GM23338 (cell line): Measurements from ENCODE around the gene MAFB. TPM values are rescaled to one million over a fixed set of nuclear protein-coding genes. Genes with fewer than 3 reads are reported as not detected.

Experiments
- ATAC-seq: fragments of 200-7000 bp; cut with Tn5 transposase; 3 replicates; pipeline ENCODE4 v1.9.1; 2020
- DNase-seq: peaks from one replicate; pipeline ENCODE4 v3.0.0-alpha.2; 2015; ENCODE audit warnings: low spot score
- H2AFZ ChIP-seq: fragments of 200-600 bp; sonication (generic); 2 replicates; pipeline ENCODE4 v1.8.0; 2016; ENCODE audit warnings: antibody characterized with exemption, mild to moderate bottlenecking, moderate library complexity
- H3F3A ChIP-seq: fragments of 200-600 bp; sonication (generic); replicated peaks from 2 replicates; pipeline ENCODE4 v1.8.0; 2017; ENCODE audit warnings: antibody characterized with exemption, mixed run types, low read depth
- H3K27ac ChIP-seq: fragments of 200-600 bp; sonication (generic); 2 replicates; pipeline ENCODE4 v1.6.1; 2016; ENCODE audit warnings: low read depth
- H3K27me3 ChIP-seq: fragments of 200-600 bp; sonication (generic); 2 replicates; pipeline ENCODE4 v1.8.0; 2016; ENCODE audit warnings: mild to moderate bottlenecking, mixed run types, moderate library complexity; ENCODE audit not compliant: insufficient read depth
- H3K36me3 ChIP-seq: fragments of 200-600 bp; sonication (generic); 2 replicates; pipeline ENCODE4 v1.8.0; 2016; ENCODE audit warnings: mild to moderate bottlenecking; ENCODE audit not compliant: insufficient read depth
- H3K4me1 ChIP-seq: fragments of 200-600 bp; sonication (generic); 2 replicates; pipeline ENCODE4 v1.8.0; 2016; ENCODE audit warnings: mild to moderate bottlenecking, moderate library complexity; ENCODE audit not compliant: insufficient read depth
- H3K4me2 ChIP-seq: fragments of 200-600 bp; sonication (generic); 2 replicates; pipeline ENCODE4 v1.7.1; 2017; ENCODE audit warnings: mixed run types
- H3K4me3 ChIP-seq: fragments of 200-600 bp; sonication (generic); 2 replicates; pipeline ENCODE4 v1.6.1; 2016; ENCODE audit warnings: mixed run types
- H3K79me2 ChIP-seq: fragments of 200-600 bp; sonication (generic); replicated peaks from 2 replicates; pipeline ENCODE4 v1.8.0; 2017; ENCODE audit warnings: mild to moderate bottlenecking; ENCODE audit not compliant: insufficient read depth
- H3K9me2 ChIP-seq: fragments of 200-600 bp; sonication (generic); 2 replicates; pipeline ENCODE4 v1.8.0; 2017; ENCODE audit not compliant: insufficient read depth
- H4K20me1 ChIP-seq: fragments of 200-600 bp; sonication (generic); replicated peaks from 2 replicates; pipeline ENCODE4 v1.8.0; 2017; ENCODE audit warnings: mild to moderate bottlenecking; ENCODE audit not compliant: insufficient read depth
- H3K27ac Mint-ChIP-seq: 2 replicates; pipeline ENCODE4 v1.8.0; 2020; ENCODE audit warnings: inconsistent platforms, mild to moderate bottlenecking, moderate library complexity, mixed read lengths
- H3K27me3 Mint-ChIP-seq: 3 replicates; pipeline ENCODE4 v1.8.0; 2022; ENCODE audit warnings: low read depth, mild to moderate bottlenecking, moderate library complexity, mixed read lengths, inconsistent platforms; ENCODE audit not compliant: insufficient read depth, poor library complexity
- H3K36me3 Mint-ChIP-seq: 3 replicates; pipeline ENCODE4 v1.8.0; 2021; ENCODE audit warnings: low read depth, mild to moderate bottlenecking, inconsistent platforms, moderate library complexity, mixed read lengths
- H3K4me1 Mint-ChIP-seq: 3 replicates; pipeline ENCODE4 v1.8.0; 2020; ENCODE audit warnings: mild to moderate bottlenecking, inconsistent platforms, mixed read lengths
- H3K4me3 Mint-ChIP-seq: 3 replicates; pipeline ENCODE4 v1.8.0; 2021; ENCODE audit warnings: moderate library complexity, mild to moderate bottlenecking, inconsistent platforms, mixed read lengths
- H3K9me3 Mint-ChIP-seq: 3 replicates; pipeline ENCODE4 v1.8.0; 2020; ENCODE audit warnings: moderate library complexity, mild to moderate bottlenecking, inconsistent platforms, mixed read lengths
- CREB1 ChIP-seq: fragments of 250-450 bp; sonication (Bioruptor Pico); IDR thresholded peaks from 2 replicates; pipeline ENCODE4 v1.5.0; 2020; ENCODE audit warnings: low read depth, mild to moderate bottlenecking, moderate library complexity
- CTCF ChIP-seq, 2 experiments: fragments of 200-600 bp in 1 of 2; sonication (generic) in 1 of 2; conservative IDR thresholded peaks; 2 replicates each; pipeline versions ENCODE4 v1.5.1 to v1.6.1; 2016 to 2017; ENCODE audit warnings: antibody characterized with exemption in 2 of 2, low read depth in 2 of 2, mild to moderate bottlenecking in 2 of 2, moderate library complexity in 1 of 2
- ETS1 ChIP-seq: IDR thresholded peaks from 2 replicates; pipeline ENCODE4 v1.6.1; 2016; ENCODE audit warnings: antibody characterized with exemption
- EZH2 ChIP-seq: fragments of 200-600 bp; sonication (generic); IDR thresholded peaks from one replicate; pipeline ENCODE4 v1.8.0; 2017; ENCODE audit warnings: antibody characterized with exemption, mild to moderate bottlenecking, low read depth; ENCODE audit not compliant: unreplicated experiment
- EZH2phosphoT487 ChIP-seq: fragments of 200-600 bp; sonication (generic); IDR thresholded peaks from one replicate; pipeline ENCODE4 v1.8.1; 2018; ENCODE audit warnings: antibody characterized with exemption; ENCODE audit not compliant: unreplicated experiment
- JUNB ChIP-seq: IDR thresholded peaks from one replicate; pipeline ENCODE4 v1.6.1; 2016; ENCODE audit warnings: antibody characterized with exemption; ENCODE audit not compliant: unreplicated experiment
- NANOG ChIP-seq: IDR thresholded peaks from 2 replicates; pipeline ENCODE4 v1.6.1; 2016; ENCODE audit warnings: antibody characterized with exemption, borderline replicate concordance
- POLR2AphosphoS5 ChIP-seq: IDR thresholded peaks from 2 replicates; pipeline ENCODE4 v1.6.1; 2016; ENCODE audit warnings: antibody characterized with exemption, low read depth
- REST ChIP-seq: IDR thresholded peaks from one replicate; pipeline ENCODE4 v1.6.1; 2018; ENCODE audit warnings: antibody characterized with exemption; ENCODE audit not compliant: unreplicated experiment
- STAT1 ChIP-seq: IDR thresholded peaks from one replicate; pipeline ENCODE4 v1.6.1; 2016; ENCODE audit warnings: antibody characterized with exemption; ENCODE audit not compliant: unreplicated experiment
- ZNF114 ChIP-seq: fragments of 250-450 bp; sonication (Bioruptor Pico); IDR thresholded peaks from 2 replicates; pipeline ENCODE4 v1.5.0; 2020; ENCODE audit warnings: mild to moderate bottlenecking, moderate library complexity
- ZNF331 ChIP-seq: fragments of 250-450 bp; sonication (Bioruptor Pico); IDR thresholded peaks from 2 replicates; pipeline ENCODE4 v1.5.0; 2020; ENCODE audit warnings: low read depth, mild to moderate bottlenecking, moderate library complexity
- ZNF462 ChIP-seq: fragments of 250-450 bp; sonication (Bioruptor Pico); IDR thresholded peaks from 2 replicates; pipeline ENCODE4 v1.5.0; 2020; ENCODE audit warnings: mild to moderate bottlenecking, moderate library complexity
- polyA plus RNA-seq: library from polyadenylated mRNA; unstranded; fragments of >200 nt; fragmentation: Nextera tagmentation; extraction: Ambion mirVana; gene quantifications from 2 replicates; pipeline ENCODE4 v1.2.1, GENCODE V29; 2016
- total RNA-seq: library from RNA; depleted of rRNA; stranded (reverse); fragments of >200 nt; shearing (Covaris generic); gene quantifications from 2 replicates; pipeline ENCODE4 v1.2.3, GENCODE V29; 2014

Gene MAFB
- total and polyA plus RNA-seq, 2 experiments from 2014 or later = 1.6 to 2.3 TPM

- Histone ChIP-seq H3K27me3 (0 out of 2 replicates have a peak, but pooled peaks cover 4% of the 10 kb centered on the region), H3K79me2 (no peaks in the 10 kb centered on the region), H3F3A (no peaks in the 10 kb centered on the region), H4K20me1 (no peaks in the 10 kb centered on the region), H3K27ac (no peak overlapping the region), H2AFZ (no peak overlapping the region), H3K9me2 (no peaks in the 10 kb centered on the region), H3K4me1 (0 out of 2 replicates have a peak, but pooled peaks cover 3% of the 10 kb centered on the region), H3K4me2 (no peak overlapping the region), H3K4me3 (no peak overlapping the region), H3K36me3 (no peaks in the 10 kb centered on the region)
- no peaks in the 10 kb centered on the region for H3K36me3 Mint-ChIP-seq
- H3K4me3 Mint-ChIP-seq = no peak overlapping the region
- no peak for TF ChIP-seq ZNF331 (CRISPR knock-in tag)
- no peak for TF ChIP-seq REST
- TF ChIP-seq CTCF (conservative IDR thresholded peaks at IDR 0.05; ENCODE audit: low read depth in 2 of 2) = no peak
- TF ChIP-seq STAT1 = no peak
- TF ChIP-seq EZH2phosphoT487 = no peak
- TF ChIP-seq ETS1 = no peak
- no peak for TF ChIP-seq POLR2AphosphoS5
- TF ChIP-seq ZNF462 (CRISPR knock-in tag) = no peak
- TF ChIP-seq JUNB = no peak
- TF ChIP-seq ZNF114 = no peak
- TF ChIP-seq CREB1 = no peak
- no peak for TF ChIP-seq NANOG
- TF ChIP-seq EZH2 = no peak
- H3K27me3 Mint-ChIP-seq = no peaks in the 10 kb centered on the region
- no peaks in the 10 kb centered on the region for H3K9me3 Mint-ChIP-seq
- ATAC-seq = no peak
- H3K27ac Mint-ChIP-seq = no peak overlapping the region
- peaks cover 10% of the 10 kb centered on the region for H3K4me1 Mint-ChIP-seq
- no peak for DNase-seq
Measured at GRCh38 chr20:40672095-40672494, 16.9 kb downstream of the MAFB start.
